ENCODE data around the gene ZNF24. TPM values are rescaled to one million over a fixed set of nuclear protein-coding genes. Genes with fewer than 3 reads are reported as not detected.

Gene ZNF24
- total RNA-seq, 1 donor from 2014 or later, result 50.1 TPM

DNA sequence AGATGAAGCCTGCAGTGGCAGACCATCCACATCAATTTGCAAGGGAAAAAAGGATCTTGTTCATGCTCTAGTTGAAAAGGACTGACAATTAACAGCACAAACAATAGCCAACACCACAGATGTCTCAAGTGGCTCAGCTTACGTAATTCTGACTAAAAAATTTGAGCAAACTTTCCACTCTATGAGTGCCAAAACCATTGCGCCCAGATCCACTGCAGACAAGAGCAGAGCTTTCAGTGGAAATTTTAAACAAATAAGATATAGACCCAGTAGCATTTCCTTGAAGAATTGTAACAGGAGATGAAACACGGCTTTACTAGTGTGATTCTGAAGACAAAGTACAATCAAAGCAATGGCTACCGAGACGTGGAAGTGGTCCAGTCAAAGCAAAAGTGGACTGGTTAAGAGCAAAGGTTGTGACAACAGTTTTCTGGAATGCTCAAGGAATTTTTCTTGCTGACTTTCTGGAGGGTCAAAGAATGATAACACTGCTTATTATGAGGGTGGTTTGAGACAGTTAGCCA, 44.9 kb upstream of the ZNF24 start:
- TF ChIP-seq, protein P1, sequence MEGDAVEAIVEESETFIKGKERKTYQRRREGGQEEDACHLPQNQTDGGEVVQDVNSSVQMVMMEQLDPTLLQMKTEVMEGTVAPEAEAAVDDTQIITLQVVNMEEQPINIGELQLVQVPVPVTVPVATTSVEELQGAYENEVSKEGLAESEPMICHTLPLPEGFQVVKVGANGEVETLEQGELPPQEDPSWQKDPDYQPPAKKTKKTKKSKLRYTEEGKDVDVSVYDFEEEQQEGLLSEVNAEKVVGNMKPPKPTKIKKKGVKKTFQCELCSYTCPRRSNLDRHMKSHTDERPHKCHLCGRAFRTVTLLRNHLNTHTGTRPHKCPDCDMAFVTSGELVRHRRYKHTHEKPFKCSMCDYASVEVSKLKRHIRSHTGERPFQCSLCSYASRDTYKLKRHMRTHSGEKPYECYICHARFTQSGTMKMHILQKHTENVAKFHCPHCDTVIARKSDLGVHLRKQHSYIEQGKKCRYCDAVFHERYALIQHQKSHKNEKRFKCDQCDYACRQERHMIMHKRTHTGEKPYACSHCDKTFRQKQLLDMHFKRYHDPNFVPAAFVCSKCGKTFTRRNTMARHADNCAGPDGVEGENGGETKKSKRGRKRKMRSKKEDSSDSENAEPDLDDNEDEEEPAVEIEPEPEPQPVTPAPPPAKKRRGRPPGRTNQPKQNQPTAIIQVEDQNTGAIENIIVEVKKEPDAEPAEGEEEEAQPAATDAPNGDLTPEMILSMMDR (IDR thresholded peaks at IDR 0.05; ENCODE audit: unreplicated experiment), result no peak
- no peak overlapping the region for H3K4me3 Mint-ChIP-seq (ENCODE audit: unreplicated experiment)
- no peaks in the 10 kb centered on the region for H3K9me3 Mint-ChIP-seq (ENCODE audit: unreplicated experiment)
- H3K27me3 Mint-ChIP-seq (ENCODE audit: unreplicated experiment), result no peaks in the 10 kb centered on the region
- H3K27ac Mint-ChIP-seq (ENCODE audit: unreplicated experiment), result no peak overlapping the region
- no peaks in the 10 kb centered on the region for H3K4me1 Mint-ChIP-seq (ENCODE audit: unreplicated experiment)
- no peak for DNase-seq (ENCODE audit: low spot score)
- no peaks in the 10 kb centered on the region for H3K36me3 Mint-ChIP-seq (ENCODE audit: low read depth, unreplicated experiment)

DNA sequence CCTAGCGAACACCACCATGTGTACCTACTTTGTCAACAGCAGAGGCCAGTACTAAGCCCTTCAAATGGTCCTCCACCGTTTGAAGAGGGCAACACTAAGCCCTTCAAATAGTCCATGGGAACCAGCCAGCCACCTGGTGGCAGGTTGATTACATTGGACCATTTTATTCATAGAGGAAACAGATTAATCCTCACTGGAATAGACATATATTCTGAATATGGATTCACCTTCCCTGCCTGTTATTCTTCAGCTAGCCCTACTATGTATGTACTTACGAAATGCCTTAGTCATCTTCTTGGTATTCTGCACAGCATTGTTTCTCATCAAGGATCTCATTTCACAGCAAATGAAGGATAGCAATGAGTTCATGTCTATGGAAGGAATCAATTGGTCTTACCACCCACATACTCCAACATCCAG, 42.9 kb upstream of the ZNF24 start:
- Mint-ChIP-seq H3K36me3 (ENCODE audit: low read depth, unreplicated experiment) (peaks cover 3% of the 10 kb centered on the region), H3K4me1 (ENCODE audit: unreplicated experiment) (no peaks in the 10 kb centered on the region), H3K27me3 (ENCODE audit: unreplicated experiment) (no peaks in the 10 kb centered on the region), H3K4me3 (ENCODE audit: unreplicated experiment) (no peak overlapping the region), H3K27ac (ENCODE audit: unreplicated experiment) (no peak overlapping the region), H3K9me3 (ENCODE audit: unreplicated experiment) (no peaks in the 10 kb centered on the region)
- TF ChIP-seq, protein P1 (IDR thresholded peaks at IDR 0.05; ENCODE audit: unreplicated experiment), result no peak
- no peak for DNase-seq (ENCODE audit: low spot score)

DNA sequence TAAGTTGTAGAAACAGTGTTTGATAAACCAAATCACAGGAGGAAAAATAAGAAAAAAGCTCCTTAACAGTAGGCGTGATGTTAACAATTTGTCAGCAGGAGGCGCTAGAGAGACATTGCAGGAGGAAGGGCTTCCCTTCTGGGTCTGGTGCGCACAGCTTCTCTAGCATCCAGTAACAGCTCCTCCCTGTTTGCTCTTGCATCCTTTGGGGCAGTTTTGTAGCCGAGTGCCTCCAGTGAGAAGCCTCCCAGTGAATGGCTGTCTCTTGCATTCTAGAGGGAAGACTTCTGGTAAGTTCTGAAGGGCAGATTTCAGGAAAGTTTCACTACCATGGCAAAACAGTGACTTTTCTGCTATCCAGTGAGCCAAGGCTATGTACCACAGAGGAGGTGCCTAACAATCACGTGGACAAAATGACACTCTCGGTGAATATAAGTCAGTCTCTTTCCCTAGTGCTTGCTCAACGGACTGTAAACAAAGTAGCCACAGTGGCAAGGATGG, 42.4 kb upstream of the ZNF24 start:
- peaks cover 4% of the 10 kb centered on the region for H3K36me3 Mint-ChIP-seq (ENCODE audit: low read depth, unreplicated experiment)
- no peaks in the 10 kb centered on the region for H3K4me1 Mint-ChIP-seq (ENCODE audit: unreplicated experiment)
- no peak overlapping the region for H3K4me3 Mint-ChIP-seq (ENCODE audit: unreplicated experiment)
- TF ChIP-seq, protein P1 (IDR thresholded peaks at IDR 0.05; ENCODE audit: unreplicated experiment), result peak; percentile 89
- H3K27ac Mint-ChIP-seq (ENCODE audit: unreplicated experiment), result no peak overlapping the region
- no peaks in the 10 kb centered on the region for H3K9me3 Mint-ChIP-seq (ENCODE audit: unreplicated experiment)
- DNase-seq (ENCODE audit: low spot score), result peak; percentile 66
- H3K27me3 Mint-ChIP-seq (ENCODE audit: unreplicated experiment), result no peaks in the 10 kb centered on the region

DNA sequence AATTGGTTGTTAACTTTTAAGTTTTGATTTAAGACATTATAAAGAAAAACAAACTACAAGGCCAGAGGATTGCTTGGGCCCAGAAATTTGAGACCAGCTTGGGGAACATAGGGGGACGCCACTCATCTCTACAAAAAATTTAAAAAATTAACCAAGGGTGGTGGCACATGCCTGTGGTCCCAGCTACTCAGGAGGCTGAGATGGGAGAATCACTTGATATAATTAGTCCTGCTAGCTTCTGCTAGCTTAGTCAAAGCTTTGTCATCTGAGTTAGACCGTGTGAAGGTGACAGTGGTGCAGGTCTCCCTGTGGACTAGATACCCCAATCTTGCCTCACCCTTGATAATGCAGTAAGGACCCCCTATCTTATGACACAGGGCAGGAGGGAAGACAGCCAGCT, 38.9 kb upstream of the ZNF24 start:
- Mint-ChIP-seq H3K9me3 (ENCODE audit: unreplicated experiment) (no peaks in the 10 kb centered on the region), H3K36me3 (ENCODE audit: low read depth, unreplicated experiment) (peaks cover 9% of the 10 kb centered on the region), H3K4me3 (ENCODE audit: unreplicated experiment) (no peak overlapping the region), H3K27me3 (ENCODE audit: unreplicated experiment) (peaks cover 4% of the 10 kb centered on the region), H3K27ac (ENCODE audit: unreplicated experiment) (no peak overlapping the region), H3K4me1 (ENCODE audit: unreplicated experiment) (no peaks in the 10 kb centered on the region)
- TF ChIP-seq, protein P1 (IDR thresholded peaks at IDR 0.05; ENCODE audit: unreplicated experiment), result no peak
- no peak for DNase-seq (ENCODE audit: low spot score)

DNA sequence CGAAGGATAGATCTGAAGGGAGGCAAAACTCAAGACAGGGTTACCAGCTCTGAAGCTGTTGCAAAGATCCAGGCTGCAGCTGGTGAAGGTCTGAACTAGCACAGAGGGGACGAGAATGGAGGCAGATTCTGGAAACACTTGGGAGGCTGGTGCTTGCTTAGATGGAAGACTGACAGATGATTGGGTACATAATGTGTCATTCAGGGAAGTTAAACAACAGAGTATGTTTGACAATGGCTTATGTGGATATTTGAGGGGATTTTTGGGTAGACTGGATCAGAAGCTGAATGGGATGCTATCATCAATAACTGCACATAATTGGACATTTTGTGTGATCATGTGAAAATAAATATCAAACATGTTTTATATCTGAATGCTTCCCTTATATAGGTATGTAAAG, 35.2 kb upstream of the ZNF24 start:
- Mint-ChIP-seq H3K9me3 (ENCODE audit: unreplicated experiment) (no peaks in the 10 kb centered on the region), H3K4me1 (ENCODE audit: unreplicated experiment) (peaks cover 4% of the 10 kb centered on the region), H3K36me3 (ENCODE audit: low read depth, unreplicated experiment) (peaks cover 12% of the 10 kb centered on the region), H3K4me3 (ENCODE audit: unreplicated experiment) (no peak overlapping the region), H3K27me3 (ENCODE audit: unreplicated experiment) (peaks cover 13% of the 10 kb centered on the region), H3K27ac (ENCODE audit: unreplicated experiment) (no peak overlapping the region)
- DNase-seq (ENCODE audit: low spot score), result no peak
- TF ChIP-seq, protein P1 (IDR thresholded peaks at IDR 0.05; ENCODE audit: unreplicated experiment), result no peak

All from endothelial cell (in vitro differentiated cells).